PC-9 (cell line): Measurements from ENCODE around the gene DPH2. TPM values are rescaled to one million over a fixed set of nuclear protein-coding genes. Genes with fewer than 3 reads are reported as not detected.

Experiments
- BruUV-seq: library from RNA; stranded (reverse); fragments of 400-500 nt; replicated peaks from 2 replicates; lab custom pipeline; 2021; lab: Mats Ljungman, UMichigan
- CTCF ChIA-PET: fragments of 300-600 bp; sonication (Branson Sonifier 250); formaldehyde crosslinking; loops from one replicate; lab custom pipeline; 2022; ENCODE audit warnings: antibody characterized with exemption; lab: Charles Lee
- POLR2A ChIA-PET: fragments of 300-600 bp; sonication (Branson Sonifier 250); formaldehyde crosslinking; loops from one replicate; lab custom pipeline; 2022; ENCODE audit warnings: antibody characterized with exemption; ENCODE audit not compliant: unreplicated experiment; lab: Charles Lee
- DNase-seq, 2 experiments: peaks; one replicate each; pipeline versions ENCODE4 v3.0.0 to v3.0.0-alpha.2; 2015 to 2022; ENCODE audit warnings: mixed read lengths in 1 of 2
- H2AFZ ChIP-seq: fragments of 200-600 bp; sonication (generic); 2 replicates; pipeline ENCODE4 v1.8.1; 2017; ENCODE audit warnings: antibody characterized with exemption
- H3F3A ChIP-seq: fragments of 200-600 bp; sonication (generic); 2 replicates; pipeline ENCODE4 v1.8.1; 2017; ENCODE audit warnings: antibody characterized with exemption, mild to moderate bottlenecking, low read depth; ENCODE audit not compliant: insufficient read depth
- H3K27ac ChIP-seq: fragments of 200-600 bp; sonication (generic); 2 replicates; pipeline ENCODE4 v1.6.1; 2016; ENCODE audit warnings: mixed run types
- H3K27me3 ChIP-seq: fragments of 200-600 bp; sonication (generic); 2 replicates; pipeline ENCODE4 v1.6.1; 2016; ENCODE audit warnings: low read depth, mixed run types; ENCODE audit not compliant: insufficient read depth
- H3K36me3 ChIP-seq: fragments of 200-600 bp; sonication (generic); 2 replicates; pipeline ENCODE4 v1.6.1; 2016; ENCODE audit warnings: low read depth, mixed run types
- H3K4me1 ChIP-seq: fragments of 200-600 bp; sonication (generic); replicated peaks from 2 replicates; pipeline ENCODE4 v1.6.1; 2016; ENCODE audit warnings: mixed run types; ENCODE audit not compliant: insufficient read depth
- H3K4me2 ChIP-seq: fragments of 200-600 bp; sonication (generic); 2 replicates; pipeline ENCODE4 v1.6.1; 2017; ENCODE audit warnings: mixed run types
- H3K4me3 ChIP-seq: fragments of 200-600 bp; sonication (generic); 2 replicates; pipeline ENCODE4 v1.6.1; 2016; ENCODE audit warnings: mixed run types
- H3K79me2 ChIP-seq: fragments of 200-600 bp; sonication (generic); 2 replicates; pipeline ENCODE4 v1.6.1; 2017; ENCODE audit warnings: low read depth, mixed run types
- H3K9me2 ChIP-seq: fragments of 200-600 bp; sonication (generic); 2 replicates; pipeline ENCODE4 v1.8.1; 2017; ENCODE audit warnings: mild to moderate bottlenecking; ENCODE audit not compliant: insufficient read depth
- H3K9me3 ChIP-seq: fragments of 200-600 bp; sonication (generic); 2 replicates; pipeline ENCODE4 v1.8.1; 2016; ENCODE audit warnings: low read depth; ENCODE audit not compliant: insufficient read depth
- H4K20me1 ChIP-seq: fragments of 200-600 bp; sonication (generic); 2 replicates; pipeline ENCODE4 v1.8.1; 2017; ENCODE audit not compliant: insufficient read depth
- CTCF ChIP-seq: fragments of 200-600 bp; sonication (generic); conservative IDR thresholded peaks from 2 replicates; pipeline ENCODE4 v1.6.1; 2017; ENCODE audit warnings: mixed run types, antibody characterized with exemption, mild to moderate bottlenecking, moderate library complexity
- EZH2 ChIP-seq: fragments of 200-600 bp; sonication (generic); IDR thresholded peaks from 2 replicates; pipeline ENCODE4 v1.8.0; 2017; ENCODE audit warnings: antibody characterized with exemption, low read depth
- intact Hi-C: fragments of 100-400 bp; cut with micrococcal nuclease; formaldehyde crosslinking; loops from one replicate; pipeline ENCODE4 v1.10.0; 2022; ENCODE audit not compliant: unreplicated experiment
- total RNA-seq: library from RNA; stranded (reverse); gene quantifications from 2 replicates; pipeline ENCODE4 v1.2.3, GENCODE V29; 2021

DPH2 gene
- total RNA-seq, 1 experiment from 2014 or later, result 37.8 TPM

DNA sequence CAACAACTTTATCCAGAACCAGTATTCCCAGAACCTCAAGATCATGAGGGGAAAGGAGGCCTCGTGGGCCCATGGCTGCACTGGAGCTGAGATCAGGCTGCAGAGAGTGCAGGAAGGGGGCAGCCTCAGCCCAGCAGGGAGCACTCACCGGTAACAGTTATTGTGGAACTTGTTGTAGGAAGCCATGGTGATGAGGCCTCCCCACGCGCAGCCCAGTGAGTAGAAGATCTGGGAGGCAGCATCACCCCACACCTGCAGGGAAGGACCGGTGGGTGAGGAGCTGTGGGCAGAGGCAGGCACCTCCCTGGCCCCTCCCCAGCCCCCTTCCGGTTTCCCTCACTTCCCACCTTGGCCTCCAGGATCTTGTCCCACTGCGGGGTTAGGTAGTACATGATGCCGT is 32.4 kb downstream of the DPH2 start:
- no peaks in the 10 kb centered on the region for H3K79me2 ChIP-seq
- no peak overlapping the region for H2AFZ ChIP-seq
- peaks cover 10% of the 10 kb centered on the region for H4K20me1 ChIP-seq
- POLR2A ChIA-PET, result no interaction called here
- TF ChIP-seq EZH2 (no peak), CTCF (no peak)
- CTCF ChIA-PET, result no interaction called here
- H3K4me1 ChIP-seq, result no peaks in the 10 kb centered on the region
- H3F3A ChIP-seq, result peaks cover 27% of the 10 kb centered on the region; the same call in 1 of the 2 replicates
- H3K4me2 ChIP-seq, result no peak overlapping the region
- DNase-seq, result no peak
- no TSS peak for BruUV-seq
- H3K9me2 ChIP-seq, result no peaks in the 10 kb centered on the region
- no peak overlapping the region for H3K27ac ChIP-seq
- no peaks in the 10 kb centered on the region for H3K27me3 ChIP-seq
- H3K9me3 ChIP-seq, result no peaks in the 10 kb centered on the region
- intact Hi-C loops, result no loop called here
- no peak overlapping the region for H3K4me3 ChIP-seq
- peaks cover 16% of the 10 kb centered on the region; the same call in 1 of the 2 replicates for H3K36me3 ChIP-seq

DNA sequence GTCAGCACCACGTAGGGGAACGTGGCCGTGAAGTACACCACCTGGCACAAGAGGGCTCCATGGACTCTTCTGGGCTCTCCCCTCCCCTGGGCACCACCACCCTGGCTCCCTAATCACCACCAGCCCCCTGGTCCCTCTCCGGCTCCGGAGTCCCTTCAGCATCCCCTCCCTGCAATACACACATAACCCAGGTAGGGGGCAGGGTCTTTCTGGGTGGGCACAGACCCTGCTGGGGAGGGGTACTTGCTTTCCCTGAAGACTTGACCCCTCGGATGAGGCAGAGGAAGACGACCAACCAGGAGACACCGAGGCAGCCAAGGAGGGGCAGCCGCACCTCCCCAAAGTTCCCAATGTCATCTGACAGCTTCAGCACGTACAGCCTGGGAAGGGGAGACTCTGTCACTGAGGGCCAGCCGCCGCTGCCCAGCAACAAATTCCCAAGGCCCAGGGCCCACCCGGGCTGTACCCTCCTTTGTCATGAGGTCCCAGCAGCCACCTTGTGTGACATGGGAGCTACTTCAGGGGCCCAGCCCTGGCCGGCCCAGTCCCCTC is 32.9 kb downstream of the DPH2 start:
- Histone ChIP-seq H3K4me1 (no peaks in the 10 kb centered on the region), H3K4me3 (no peak overlapping the region), H3K27me3 (no peaks in the 10 kb centered on the region), H3K36me3 (peaks cover 16% of the 10 kb centered on the region; the same call in 1 of the 2 replicates), H3K9me2 (no peaks in the 10 kb centered on the region), H3K9me3 (no peaks in the 10 kb centered on the region), H3K79me2 (no peaks in the 10 kb centered on the region), H3K27ac (no peak overlapping the region), H3K4me2 (no peak overlapping the region), H3F3A (peaks cover 33% of the 10 kb centered on the region; the same call in 1 of the 2 replicates), H4K20me1 (peaks cover 10% of the 10 kb centered on the region), H2AFZ (no peak overlapping the region)
- TF ChIP-seq CTCF (peak; percentile 33; the same call in 1 of the 2 replicates), EZH2 (no peak)
- BruUV-seq, result no TSS peak
- DNase-seq, result no peak
- intact Hi-C loops, result no loop called here
- CTCF ChIA-PET, result no interaction called here
- POLR2A ChIA-PET, result interaction anchor here (0.7 kb wide), 1 partner anchor 46 kb away, joined by 4 read pairs; no protein-coding TSS in a partner anchor

DNA sequence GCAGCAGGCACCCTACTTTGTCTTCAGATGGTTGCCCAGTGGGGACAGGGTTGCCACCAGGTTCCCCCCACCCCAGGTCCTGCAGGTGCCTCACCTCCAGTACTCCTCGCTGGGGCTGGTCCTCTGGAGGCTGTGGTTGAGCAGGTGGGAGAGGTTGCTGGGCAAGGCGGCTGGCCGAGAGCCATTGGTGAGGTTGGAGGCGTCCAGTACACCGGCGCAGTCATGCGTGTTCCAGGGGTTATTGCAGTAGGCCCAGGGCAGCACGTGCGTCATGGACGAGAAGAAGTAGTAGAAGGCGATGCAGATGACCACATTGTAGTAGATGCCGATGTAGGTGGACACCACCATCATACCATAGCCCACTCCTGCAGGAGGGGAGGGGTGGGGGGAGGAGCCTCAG is 38.4 kb downstream of the DPH2 start:
- no peak overlapping the region for H3K4me2 ChIP-seq
- DNase-seq, result no peak
- peaks cover 4% of the 10 kb centered on the region; the same call in 1 of the 2 replicates for H3K36me3 ChIP-seq
- TF ChIP-seq CTCF, result no peak
- TF ChIP-seq EZH2, result no peak
- H3K79me2 ChIP-seq, result no peaks in the 10 kb centered on the region
- no peak overlapping the region for H2AFZ ChIP-seq
- intact Hi-C loops, result loop anchor here (5.0 kb wide), 2 partner anchors 204 to 644 kb away; partner anchors contain the start of gene DMAP1
- H4K20me1 ChIP-seq, result peaks cover 24% of the 10 kb centered on the region
- H3K4me1 ChIP-seq, result no peaks in the 10 kb centered on the region
- H3K9me2 ChIP-seq, result no peaks in the 10 kb centered on the region
- CTCF ChIA-PET, result no interaction called here
- no peak overlapping the region for H3K4me3 ChIP-seq
- H3K9me3 ChIP-seq, result no peaks in the 10 kb centered on the region
- H3K27me3 ChIP-seq, result no peaks in the 10 kb centered on the region
- no TSS peak for BruUV-seq
- POLR2A ChIA-PET, result no interaction called here
- peaks cover 33% of the 10 kb centered on the region; the same call in 1 of the 2 replicates for H3F3A ChIP-seq
- no peak overlapping the region for H3K27ac ChIP-seq
